ENCODE results near the gene F5. TPM values are rescaled to one million over a fixed set of nuclear protein-coding genes. Genes with fewer than 3 reads are reported as not detected.
"Not testable (repeated sequence)": the region's sequence is repeated elsewhere in the genome, so short reads cannot be mapped to it uniquely, and the experiment has no call there.

Gene F5
- total and polyA plus RNA-seq, 2 donors, result 1.1 to 4.5 TPM

GRCh38 chr1:169546087-169546995 is 39.9 kb downstream of the F5 start:
- H3K4me1 ChIP-seq (ENCODE audit: insufficient read depth), result no peaks in the 10 kb centered on the region
- H3K27ac ChIP-seq (ENCODE audit: low read depth), result no peak overlapping the region
- no peak for DNase-seq (ENCODE audit: extremely low spot score)
- H3K4me3 ChIP-seq (ENCODE audit: low read depth, low read length), result no peak overlapping the region
- H3K36me3 ChIP-seq (ENCODE audit: insufficient read depth), result no peaks in the 10 kb centered on the region
- 60% methylated on average over 15 of the region's 15 CpGs for WGBS

DNA sequence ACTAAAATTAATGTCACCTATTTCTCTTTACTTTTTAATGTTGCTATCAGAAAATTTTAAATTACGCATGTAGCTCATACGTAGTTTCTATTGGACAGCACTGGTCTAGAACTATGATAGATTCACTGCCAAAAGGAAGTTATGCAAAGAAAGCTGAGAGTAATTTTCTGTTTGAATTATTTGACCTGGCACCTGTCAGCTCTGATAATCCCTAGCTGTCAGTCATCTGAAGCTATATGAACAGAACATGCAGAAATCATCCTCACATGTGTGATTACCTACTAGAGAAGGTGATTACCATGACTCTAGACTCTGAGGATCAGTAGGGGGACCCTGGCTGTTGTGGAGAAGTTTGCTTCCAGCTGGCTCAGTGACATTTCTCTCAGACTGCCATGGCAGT is 40.8 kb downstream of the F5 start:
- Histone ChIP-seq H3K4me3 (ENCODE audit: low read depth, low read length) (no peak overlapping the region), H3K4me1 (ENCODE audit: insufficient read depth) (no peaks in the 10 kb centered on the region), H3K27ac (ENCODE audit: low read depth) (no peak overlapping the region), H3K36me3 (ENCODE audit: insufficient read depth) (no peaks in the 10 kb centered on the region)
- no peak for DNase-seq (ENCODE audit: extremely low spot score)
- WGBS, result 89% methylated on average over 2 of the region's 2 CpGs

- H3K4me3 ChIP-seq (ENCODE audit: low read depth, low read length), result no peak overlapping the region
- DNase-seq (ENCODE audit: extremely low spot score), result no peak
- H3K36me3 ChIP-seq (ENCODE audit: insufficient read depth), result no peaks in the 10 kb centered on the region
- WGBS, result 76% methylated on average over 3 of the region's 3 CpGs
- no peak overlapping the region for H3K27ac ChIP-seq (ENCODE audit: low read depth)
- no peaks in the 10 kb centered on the region for H3K4me1 ChIP-seq (ENCODE audit: insufficient read depth)
Measured at GRCh38 chr1:169538998-169539871, 47.0 kb downstream of the F5 start.

DNA sequence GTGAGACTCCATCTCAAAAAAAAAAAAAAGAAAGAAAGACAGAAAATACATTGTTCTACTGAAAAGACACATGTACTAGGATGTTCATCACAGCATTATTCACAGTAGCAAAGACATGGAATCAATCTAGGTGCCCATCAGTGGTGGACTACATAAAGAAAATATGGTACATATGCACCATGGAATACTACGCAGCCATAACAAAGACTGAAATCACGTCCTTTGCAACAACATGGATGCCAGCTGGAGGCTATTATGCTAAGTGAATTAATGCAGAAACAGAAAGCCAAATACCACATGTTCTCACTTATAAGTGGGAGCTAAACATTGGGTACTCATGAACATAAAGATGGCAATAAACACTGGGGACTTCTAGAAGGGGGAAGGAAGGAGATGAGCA is 51.6 kb downstream of the F5 start:
- H3K36me3 ChIP-seq (ENCODE audit: insufficient read depth), result no peaks in the 10 kb centered on the region
- no peaks in the 10 kb centered on the region for H3K4me1 ChIP-seq (ENCODE audit: insufficient read depth)
- 96% methylated on average over 2 of the region's 2 CpGs for WGBS
- no peak for DNase-seq (ENCODE audit: extremely low spot score)
- no peak overlapping the region for H3K27ac ChIP-seq (ENCODE audit: low read depth)
- H3K4me3 ChIP-seq (ENCODE audit: low read depth, low read length), result no peak overlapping the region

- not testable (repeated sequence) for H3K4me1 ChIP-seq (ENCODE audit: insufficient read depth); H3K4me3 ChIP-seq (ENCODE audit: low read depth, low read length); DNase-seq (ENCODE audit: extremely low spot score); H3K27ac ChIP-seq (ENCODE audit: low read depth); H3K36me3 ChIP-seq (ENCODE audit: insufficient read depth)
- WGBS, result 90% methylated on average over 9 of the region's 9 CpGs
Measured at GRCh38 chr1:169533528-169534190, 52.6 kb downstream of the F5 start.

GRCh38 chr1:169530448-169530847 is 55.8 kb downstream of the F5 start:
- no peak overlapping the region for H3K27ac ChIP-seq (ENCODE audit: low read depth)
- no peak overlapping the region for H3K4me3 ChIP-seq (ENCODE audit: low read depth, low read length)
- H3K36me3 ChIP-seq (ENCODE audit: insufficient read depth), result no peaks in the 10 kb centered on the region
- no peaks in the 10 kb centered on the region for H3K4me1 ChIP-seq (ENCODE audit: insufficient read depth)
- no peak for DNase-seq (ENCODE audit: extremely low spot score)
- 89% methylated on average over 3 of the region's 3 CpGs for WGBS

GRCh38 chr1:169529068-169529642 is 57.1 kb downstream of the F5 start:
- H3K36me3 ChIP-seq (ENCODE audit: insufficient read depth), result no peaks in the 10 kb centered on the region
- WGBS, result 23% methylated on average over 3 of the region's 3 CpGs
- H3K4me1 ChIP-seq (ENCODE audit: insufficient read depth), result no peaks in the 10 kb centered on the region
- no peak overlapping the region for H3K4me3 ChIP-seq (ENCODE audit: low read depth, low read length)
- DNase-seq (ENCODE audit: extremely low spot score), result peak; percentile 74
- peak overlapping the region; percentile 50 for H3K27ac ChIP-seq (ENCODE audit: low read depth)

GRCh38 chr1:169528215-169529067 is 57.8 kb downstream of the F5 start:
- 61% methylated on average over 9 of the region's 9 CpGs for WGBS
- peak overlapping the region; percentile 50 for H3K27ac ChIP-seq (ENCODE audit: low read depth)

GRCh38 chr1:169527451-169528214 is 58.6 kb downstream of the F5 start:
- no peak overlapping the region for H3K27ac ChIP-seq (ENCODE audit: low read depth)
- WGBS, result 84% methylated on average over 5 of the region's 5 CpGs
- no peak for DNase-seq (ENCODE audit: extremely low spot score)
- H3K4me3 ChIP-seq (ENCODE audit: low read depth, low read length), result no peak overlapping the region
- no peaks in the 10 kb centered on the region for H3K4me1 ChIP-seq (ENCODE audit: insufficient read depth)
- H3K36me3 ChIP-seq (ENCODE audit: insufficient read depth), result no peaks in the 10 kb centered on the region

More at GRCh38 chr1:169528215-169529067, 57.8 kb downstream of the F5 start:
- Histone ChIP-seq H3K4me3 (ENCODE audit: low read depth, low read length) (no peak overlapping the region), H3K36me3 (ENCODE audit: insufficient read depth) (no peaks in the 10 kb centered on the region), H3K4me1 (ENCODE audit: insufficient read depth) (no peaks in the 10 kb centered on the region)
- DNase-seq (ENCODE audit: extremely low spot score), result no peak

DNA sequence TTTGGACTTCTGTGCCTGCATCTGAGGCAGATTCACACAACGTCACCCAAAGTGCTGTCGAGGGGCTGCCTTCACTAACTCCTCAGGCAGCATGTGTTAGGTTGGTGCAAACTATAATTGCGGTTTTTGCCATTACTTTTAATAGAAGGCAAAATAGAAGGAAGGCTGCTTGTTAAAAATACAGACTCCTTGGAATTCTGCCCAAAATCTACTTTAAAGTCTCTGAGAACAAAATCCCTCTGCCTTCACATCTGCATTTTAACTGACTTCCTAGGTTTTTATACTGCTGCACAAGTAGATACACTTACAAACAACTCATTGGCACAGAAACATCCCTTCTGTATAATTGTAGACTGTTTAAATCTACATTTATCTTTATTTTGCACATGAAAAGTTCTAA is 59.3 kb downstream of the F5 start:
- Histone ChIP-seq H3K27ac (ENCODE audit: low read depth) (no peak overlapping the region), H3K36me3 (ENCODE audit: insufficient read depth) (no peaks in the 10 kb centered on the region), H3K4me3 (ENCODE audit: low read depth, low read length) (no peak overlapping the region), H3K4me1 (ENCODE audit: insufficient read depth) (no peaks in the 10 kb centered on the region)
- no peak for DNase-seq (ENCODE audit: extremely low spot score)
- WGBS, result 75% methylated on average over 3 of the region's 3 CpGs

DNA sequence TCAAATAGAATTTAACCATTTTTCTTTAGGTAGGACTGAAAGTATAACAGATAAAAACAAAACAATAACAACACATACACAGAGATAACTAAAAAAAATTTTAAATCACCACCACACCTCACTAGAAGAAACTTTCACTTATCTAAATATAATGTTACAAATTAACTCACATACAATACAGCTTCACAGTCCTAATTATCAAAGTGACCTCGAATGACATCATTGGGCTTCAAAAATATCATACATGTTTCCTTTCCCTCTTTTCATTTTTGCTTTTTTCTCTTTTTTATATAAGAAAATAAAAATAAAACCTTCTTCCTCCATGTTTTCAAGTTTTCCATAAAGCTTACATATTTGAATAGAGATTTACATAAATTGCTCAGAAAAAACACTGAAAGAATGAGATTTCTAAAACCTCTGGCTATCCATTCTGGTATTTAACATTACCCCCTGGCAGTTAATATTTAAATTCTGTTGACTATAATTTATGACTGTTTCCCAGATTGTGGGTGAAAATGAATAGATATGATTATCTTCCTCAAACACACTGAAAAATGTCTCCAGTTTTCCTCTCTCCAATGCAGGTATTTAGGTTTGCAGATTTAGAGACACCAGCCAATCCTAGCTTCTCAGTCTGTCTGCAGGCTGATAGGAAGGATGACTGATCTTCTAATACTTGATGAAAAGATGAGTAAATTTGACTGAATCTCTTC is 60.0 kb downstream of the F5 start:
- Histone ChIP-seq H3K27ac (ENCODE audit: low read depth) (no peak overlapping the region), H3K36me3 (ENCODE audit: insufficient read depth) (no peaks in the 10 kb centered on the region), H3K4me3 (ENCODE audit: low read depth, low read length) (no peak overlapping the region), H3K4me1 (ENCODE audit: insufficient read depth) (no peaks in the 10 kb centered on the region)
- DNase-seq (ENCODE audit: extremely low spot score), result no peak
- 95% methylated on average over 1 of the region's 1 CpG for WGBS
